MM.1S (cell line): ENCODE measurements around the gene RSU1.
A peak's percentile ranks its signal among the peaks of the same experiment; 100 is the strongest.

Experiments used
- DNase-seq: peaks from one replicate; pipeline ENCODE4 v3.0.0-alpha.2; 2015
- H2AFZ ChIP-seq: fragments of 300-600 bp; sonication (generic); 2 replicates; pipeline ENCODE4 v1.6.0; 2016; ENCODE audit warnings: antibody characterized with exemption, low read length
- H3F3A ChIP-seq: fragments of 300-600 bp; sonication (generic); 2 replicates; pipeline ENCODE4 v1.6.1; 2016; ENCODE audit warnings: mild to moderate bottlenecking, antibody characterized with exemption, low read length, moderate library complexity, mixed read lengths; ENCODE audit not compliant: insufficient read depth
- H3K27ac ChIP-seq: fragments of 300-600 bp; sonication (generic); 2 replicates; pipeline ENCODE4 v1.5.1; 2016; ENCODE audit warnings: mild to moderate bottlenecking, low read length
- H3K27me3 ChIP-seq: fragments of 300-600 bp; sonication (generic); replicated peaks from 2 replicates; pipeline ENCODE4 v1.6.0; 2016; ENCODE audit warnings: low read length; ENCODE audit not compliant: insufficient read depth
- H3K36me3 ChIP-seq: fragments of 300-600 bp; sonication (generic); replicated peaks from 2 replicates; pipeline ENCODE4 v1.6.1; 2016; ENCODE audit warnings: mild to moderate bottlenecking, low read length, mixed read lengths; ENCODE audit not compliant: insufficient read depth
- H3K4me1 ChIP-seq: fragments of 300-600 bp; sonication (generic); 2 replicates; pipeline ENCODE4 v1.6.1; 2016; ENCODE audit warnings: low read length, mixed read lengths
- H3K4me2 ChIP-seq: fragments of 300-600 bp; sonication (generic); 2 replicates; pipeline ENCODE4 v1.6.0; 2016; ENCODE audit warnings: low read depth, low read length
- H3K4me3 ChIP-seq: fragments of 300-600 bp; sonication (generic); 2 replicates; pipeline ENCODE4 v1.5.1; 2016; ENCODE audit warnings: low read length, mixed read lengths
- H3K79me2 ChIP-seq: fragments of 300-600 bp; sonication (generic); 2 replicates; pipeline ENCODE4 v1.6.1; 2016; ENCODE audit warnings: mixed run types, low read length, mixed read lengths
- H3K9ac ChIP-seq: fragments of 300-600 bp; sonication (generic); 2 replicates; pipeline ENCODE4 v1.6.1; 2016; ENCODE audit warnings: low read length, mixed read lengths
- H3K9me2 ChIP-seq: fragments of 300-600 bp; sonication (generic); replicated peaks from 2 replicates; pipeline ENCODE4 v1.6.1; 2016; ENCODE audit warnings: mild to moderate bottlenecking, low read length, mixed read lengths; ENCODE audit not compliant: insufficient read depth
- H3K9me3 ChIP-seq: fragments of 300-600 bp; sonication (generic); replicated peaks from 2 replicates; pipeline ENCODE4 v1.6.1; 2016; ENCODE audit warnings: mild to moderate bottlenecking, low read length, mixed read lengths; ENCODE audit not compliant: insufficient read depth
- H4K20me1 ChIP-seq: fragments of 300-600 bp; sonication (generic); 2 replicates; pipeline ENCODE4 v1.6.1; 2016; ENCODE audit warnings: mild to moderate bottlenecking, low read length, moderate library complexity, mixed read lengths; ENCODE audit not compliant: insufficient read depth
- EZH2 ChIP-seq: fragments of 300-600 bp; sonication (generic); optimal IDR thresholded peaks from 2 replicates; pipeline ENCODE3; 2017; ENCODE audit warnings: low read depth, mild to moderate bottlenecking, antibody characterized with exemption, low read length, mixed read lengths
- EZH2phosphoT487 ChIP-seq: fragments of 300-600 bp; sonication (generic); IDR thresholded peaks from 2 replicates; pipeline ENCODE4 v1.6.1; 2018; ENCODE audit warnings: antibody characterized with exemption, low read length
- TF ChIP-seq, protein P1 (sequence below): fragments of 300-600 bp; sonication (generic); IDR thresholded peaks from 2 replicates; pipeline ENCODE4 v1.5.1; 2016; ENCODE audit warnings: antibody characterized with exemption, low read length, mixed read lengths

The RSU1 gene

DNA sequence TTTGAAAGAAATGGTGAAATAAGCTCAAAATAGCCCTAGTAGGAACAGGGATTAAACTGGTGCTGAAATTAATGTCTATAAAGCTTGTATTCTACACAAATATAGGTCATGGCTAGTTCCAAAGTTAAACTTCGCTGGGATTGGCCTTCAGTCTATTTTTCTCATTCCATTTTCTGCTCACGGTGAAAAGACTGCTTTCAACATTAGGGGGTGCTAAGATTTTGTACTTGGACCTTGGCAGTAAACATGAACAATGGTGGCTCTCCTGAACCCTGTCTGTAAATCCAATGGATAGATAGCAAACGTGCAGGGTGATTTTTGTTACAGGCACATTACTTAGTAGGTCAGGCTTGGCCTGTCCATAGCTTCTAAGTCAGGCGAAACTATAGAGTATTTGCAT is 36.0 kb upstream of the RSU1 start:
- Histone ChIP-seq H3K27ac (no peak overlapping the region), H3K27me3 (no peaks in the 10 kb centered on the region), H3K9me2 (no peaks in the 10 kb centered on the region), H3K4me2 (no peak overlapping the region), H3K36me3 (no peaks in the 10 kb centered on the region), H2AFZ (no peak overlapping the region), H3K9me3 (no peaks in the 10 kb centered on the region), H3F3A (no peaks in the 10 kb centered on the region), H3K9ac (no peak overlapping the region), H3K4me3 (no peak overlapping the region), H3K4me1 (no peaks in the 10 kb centered on the region), H4K20me1 (no peaks in the 10 kb centered on the region), H3K79me2 (no peaks in the 10 kb centered on the region)
- DNase-seq, result no peak
- TF ChIP-seq, protein P1, sequence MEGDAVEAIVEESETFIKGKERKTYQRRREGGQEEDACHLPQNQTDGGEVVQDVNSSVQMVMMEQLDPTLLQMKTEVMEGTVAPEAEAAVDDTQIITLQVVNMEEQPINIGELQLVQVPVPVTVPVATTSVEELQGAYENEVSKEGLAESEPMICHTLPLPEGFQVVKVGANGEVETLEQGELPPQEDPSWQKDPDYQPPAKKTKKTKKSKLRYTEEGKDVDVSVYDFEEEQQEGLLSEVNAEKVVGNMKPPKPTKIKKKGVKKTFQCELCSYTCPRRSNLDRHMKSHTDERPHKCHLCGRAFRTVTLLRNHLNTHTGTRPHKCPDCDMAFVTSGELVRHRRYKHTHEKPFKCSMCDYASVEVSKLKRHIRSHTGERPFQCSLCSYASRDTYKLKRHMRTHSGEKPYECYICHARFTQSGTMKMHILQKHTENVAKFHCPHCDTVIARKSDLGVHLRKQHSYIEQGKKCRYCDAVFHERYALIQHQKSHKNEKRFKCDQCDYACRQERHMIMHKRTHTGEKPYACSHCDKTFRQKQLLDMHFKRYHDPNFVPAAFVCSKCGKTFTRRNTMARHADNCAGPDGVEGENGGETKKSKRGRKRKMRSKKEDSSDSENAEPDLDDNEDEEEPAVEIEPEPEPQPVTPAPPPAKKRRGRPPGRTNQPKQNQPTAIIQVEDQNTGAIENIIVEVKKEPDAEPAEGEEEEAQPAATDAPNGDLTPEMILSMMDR, result peak; percentile 40
- no peak for TF ChIP-seq EZH2

DNA sequence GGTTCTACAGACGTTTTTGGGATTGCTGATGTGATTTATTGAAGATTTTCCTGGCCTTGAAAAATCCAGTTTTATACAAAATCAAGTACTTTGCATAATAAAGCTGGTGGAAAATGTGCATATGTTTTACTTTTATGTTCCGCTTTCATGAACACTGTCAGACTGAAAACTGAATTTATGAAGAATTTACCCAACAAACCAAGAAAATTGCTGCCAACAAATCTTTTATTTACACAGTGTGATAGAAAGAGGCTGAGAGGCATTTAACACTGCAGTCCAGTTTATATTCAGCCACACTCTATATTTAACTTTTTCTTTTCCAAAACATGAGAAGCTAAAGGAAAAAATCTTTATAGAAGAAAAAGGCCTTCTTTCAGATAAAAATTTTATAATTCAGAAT is 35.4 kb upstream of the RSU1 start:
- no peaks in the 10 kb centered on the region for H3F3A ChIP-seq

DNA sequence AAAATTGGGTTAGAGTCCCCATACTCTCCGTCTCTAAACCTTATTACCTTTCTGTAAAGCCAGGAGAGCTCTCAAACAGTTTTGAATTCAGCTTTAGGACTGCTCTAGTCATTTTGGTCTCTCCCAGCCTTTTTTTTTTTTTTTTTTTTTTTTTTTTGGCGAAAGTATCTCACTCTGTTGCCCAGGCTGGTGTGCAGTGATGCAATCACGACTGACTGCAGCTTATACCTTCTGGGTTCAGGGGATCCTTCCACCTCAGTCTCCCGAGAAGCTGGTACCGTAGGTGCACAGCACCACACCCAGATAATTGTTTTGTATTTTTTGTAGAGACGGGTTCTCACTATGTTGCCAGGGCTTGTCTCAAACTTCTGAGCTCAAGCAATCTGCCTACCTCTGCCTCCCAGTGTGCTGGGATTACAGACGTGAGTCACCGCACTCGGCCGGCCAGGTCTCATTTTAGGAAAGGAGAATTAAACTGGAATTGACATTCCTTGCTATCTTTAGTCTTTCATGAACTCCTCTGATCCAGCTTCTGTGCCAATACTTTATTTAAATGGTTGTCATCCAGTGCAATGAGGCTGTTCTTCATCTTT is 31.4 kb upstream of the RSU1 start:
- no peak for TF ChIP-seq EZH2phosphoT487
- TF ChIP-seq, protein P1, result no peak
- no peak for TF ChIP-seq EZH2
- Histone ChIP-seq H3K27me3 (no peaks in the 10 kb centered on the region), H3K9me3 (no peaks in the 10 kb centered on the region), H2AFZ (no peak overlapping the region), H3K27ac (no peak overlapping the region), H4K20me1 (no peaks in the 10 kb centered on the region), H3K4me1 (no peaks in the 10 kb centered on the region), H3K9me2 (no peaks in the 10 kb centered on the region), H3F3A (no peaks in the 10 kb centered on the region), H3K36me3 (no peaks in the 10 kb centered on the region), H3K79me2 (no peaks in the 10 kb centered on the region), H3K4me2 (no peak overlapping the region), H3K4me3 (no peak overlapping the region), H3K9ac (no peak overlapping the region)
- no peak for DNase-seq

More for the DNA sequence above, 35.4 kb upstream of the RSU1 start:
- H3K79me2 ChIP-seq, result no peaks in the 10 kb centered on the region
- no peaks in the 10 kb centered on the region for H4K20me1 ChIP-seq
- no peaks in the 10 kb centered on the region for H3K4me1 ChIP-seq
- no peaks in the 10 kb centered on the region for H3K9me3 ChIP-seq
- no peaks in the 10 kb centered on the region for H3K27me3 ChIP-seq
- H3K27ac ChIP-seq, result no peak overlapping the region
- H3K36me3 ChIP-seq, result no peaks in the 10 kb centered on the region
- H3K9ac ChIP-seq, result no peak overlapping the region
- no peak overlapping the region for H2AFZ ChIP-seq
- H3K4me3 ChIP-seq, result no peak overlapping the region
- TF ChIP-seq EZH2 (no peak), EZH2phosphoT487 (no peak)
- TF ChIP-seq, protein P1, result no peak
- DNase-seq, result no peak
- no peaks in the 10 kb centered on the region for H3K9me2 ChIP-seq
- no peak overlapping the region for H3K4me2 ChIP-seq
